GM21515 (cell line): ENCODE data around the gene CSDE1.
A peak's percentile ranks its signal among the peaks of the same experiment; 100 is the strongest.

Source experiments
- ATAC-seq: cut with Tn5 transposase; IDR thresholded peaks from one replicate; pipeline ENCODE4 v1.9.1; 2021; ENCODE audit not compliant: unreplicated experiment

Gene CSDE1

DNA sequence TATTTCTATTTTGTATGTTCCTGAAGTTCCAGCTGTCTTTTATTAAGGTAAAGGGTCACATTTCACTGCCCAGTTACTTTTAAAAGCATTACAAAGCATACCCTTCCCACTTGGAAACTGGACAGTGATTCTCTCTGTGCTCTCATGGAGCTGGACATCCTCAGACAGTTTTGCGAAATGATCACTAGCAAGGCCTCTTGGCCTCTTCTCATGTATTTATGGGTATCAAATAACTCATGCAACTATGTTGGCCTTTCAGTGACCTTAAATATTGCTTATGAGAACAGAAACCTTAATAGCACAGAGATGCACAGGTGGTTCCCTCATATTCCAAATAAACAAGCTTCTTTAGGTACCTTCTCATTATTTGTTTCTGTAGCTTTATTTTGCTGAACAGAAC lies 54.5 kb downstream of the CSDE1 start:
- peak; percentile 57 for ATAC-seq

DNA sequence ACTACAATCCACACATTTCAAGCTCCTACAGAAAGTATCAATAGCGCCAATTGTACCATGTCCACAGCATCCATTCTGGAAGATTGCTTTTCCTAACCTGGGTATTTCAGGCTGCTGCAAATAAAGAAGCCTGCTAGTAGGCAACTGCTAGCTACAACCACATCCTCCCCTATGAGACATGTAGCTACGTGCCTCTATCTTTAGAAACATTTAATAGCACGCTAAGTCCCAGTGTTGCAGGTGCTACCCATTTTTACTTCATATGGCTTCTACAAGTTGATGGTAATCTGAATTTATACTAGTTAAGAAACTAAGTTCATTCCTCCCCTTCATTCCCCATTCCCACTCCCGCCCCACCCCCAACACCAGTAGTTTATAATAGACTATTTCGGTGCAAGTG lies 55.0 kb downstream of the CSDE1 start:
- ATAC-seq = no peak

DNA sequence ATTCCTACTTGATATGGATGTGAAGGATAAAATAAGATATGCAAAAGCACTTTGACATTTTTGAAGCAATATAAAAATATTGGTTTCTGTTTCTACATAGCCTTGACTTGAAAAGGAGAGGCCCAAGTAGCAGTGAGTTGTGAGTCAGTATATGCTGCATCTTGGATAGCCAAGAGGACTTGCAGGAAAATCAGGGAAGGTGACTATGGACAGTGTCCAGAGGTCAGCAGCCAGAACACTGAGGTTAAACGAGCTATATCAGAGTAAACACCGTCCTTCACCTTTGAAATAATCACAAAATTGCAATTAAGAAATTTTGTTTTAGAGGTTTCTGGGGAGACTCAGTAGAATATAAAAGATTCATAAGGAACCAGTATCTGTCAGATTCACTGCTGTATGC lies 55.9 kb downstream of the CSDE1 start:
- no peak for ATAC-seq

DNA sequence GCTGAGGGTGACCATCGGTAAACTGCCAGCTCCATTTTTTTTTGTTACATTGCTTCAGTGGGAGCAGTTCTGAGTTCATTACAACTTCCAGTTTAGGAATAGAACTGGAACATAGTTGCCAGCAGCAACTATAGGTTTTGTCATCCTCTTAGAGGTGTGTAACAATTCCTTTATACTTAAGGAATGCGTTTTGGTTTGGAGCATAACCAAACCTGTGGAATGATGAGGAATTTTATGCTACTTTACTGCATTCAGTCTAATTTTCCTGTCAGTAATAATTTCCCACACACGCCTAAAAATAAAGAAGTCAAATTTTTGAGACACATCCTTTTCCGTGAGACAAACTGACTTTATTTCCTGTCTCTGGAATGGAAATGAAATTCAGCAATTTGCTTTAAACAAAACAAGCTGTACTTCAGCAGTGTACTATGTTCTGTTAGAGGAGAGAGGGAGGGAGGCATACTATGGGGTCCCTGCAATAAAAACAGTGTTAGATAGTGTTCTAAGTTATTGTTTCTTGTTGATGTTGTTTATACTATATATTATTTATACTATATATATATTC lies 57.7 kb downstream of the CSDE1 start:
- no peak for ATAC-seq

DNA sequence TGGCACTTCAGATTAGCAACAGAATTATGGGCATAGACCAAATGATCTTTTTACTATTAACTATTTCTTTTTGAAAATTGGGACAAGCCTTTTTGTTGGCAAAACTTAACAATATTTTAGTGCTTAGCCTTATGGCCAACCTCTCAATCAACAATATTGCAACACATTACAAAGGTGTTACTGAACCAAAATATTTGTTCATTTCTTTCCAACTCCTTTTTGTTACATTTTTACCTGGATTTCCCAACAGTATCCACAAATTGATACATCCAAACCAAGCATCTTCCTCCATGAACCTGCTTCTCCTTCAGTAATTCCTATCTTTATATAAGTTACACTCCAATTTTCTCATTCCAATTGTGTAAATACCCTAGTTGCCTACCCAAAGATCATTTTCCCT lies 61.0 kb downstream of the CSDE1 start:
- no peak for ATAC-seq

DNA sequence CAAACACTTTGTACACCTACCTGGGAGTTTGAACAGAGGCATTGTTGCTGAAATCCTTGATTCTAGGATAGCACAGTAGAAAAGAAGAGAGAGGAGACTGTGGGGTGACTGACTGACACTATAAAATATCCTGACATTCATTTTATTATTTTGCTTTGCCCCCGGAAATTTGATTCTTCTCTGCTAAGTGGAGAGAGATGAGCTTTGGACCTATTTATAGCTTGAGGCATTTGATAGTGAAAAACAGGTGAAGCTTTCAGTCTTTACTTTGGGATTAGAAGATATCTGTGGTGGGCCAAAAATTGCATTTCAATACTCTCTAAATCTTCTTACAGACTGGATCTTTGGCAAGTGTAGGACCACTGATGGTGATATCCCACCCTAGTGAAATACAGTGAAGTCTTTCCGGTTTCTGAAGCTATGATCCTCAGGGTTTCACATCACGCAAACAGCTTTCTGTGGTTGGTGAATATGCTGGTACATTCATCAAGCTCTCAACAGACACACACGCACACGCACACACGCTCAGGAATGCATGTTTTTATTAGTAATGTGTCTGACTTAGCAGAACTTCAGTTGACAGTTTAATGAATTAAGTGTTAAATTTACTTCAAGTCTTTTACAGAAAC lies 62.2 kb downstream of the CSDE1 start, which contains the start of gene AMPD1:
TSS of gene AMPD1 (minus strand) at position 117 of the 629 bp plus-strand sequence. CDS start at position 42, 75 bp downstream.
- ATAC-seq = no peak

DNA sequence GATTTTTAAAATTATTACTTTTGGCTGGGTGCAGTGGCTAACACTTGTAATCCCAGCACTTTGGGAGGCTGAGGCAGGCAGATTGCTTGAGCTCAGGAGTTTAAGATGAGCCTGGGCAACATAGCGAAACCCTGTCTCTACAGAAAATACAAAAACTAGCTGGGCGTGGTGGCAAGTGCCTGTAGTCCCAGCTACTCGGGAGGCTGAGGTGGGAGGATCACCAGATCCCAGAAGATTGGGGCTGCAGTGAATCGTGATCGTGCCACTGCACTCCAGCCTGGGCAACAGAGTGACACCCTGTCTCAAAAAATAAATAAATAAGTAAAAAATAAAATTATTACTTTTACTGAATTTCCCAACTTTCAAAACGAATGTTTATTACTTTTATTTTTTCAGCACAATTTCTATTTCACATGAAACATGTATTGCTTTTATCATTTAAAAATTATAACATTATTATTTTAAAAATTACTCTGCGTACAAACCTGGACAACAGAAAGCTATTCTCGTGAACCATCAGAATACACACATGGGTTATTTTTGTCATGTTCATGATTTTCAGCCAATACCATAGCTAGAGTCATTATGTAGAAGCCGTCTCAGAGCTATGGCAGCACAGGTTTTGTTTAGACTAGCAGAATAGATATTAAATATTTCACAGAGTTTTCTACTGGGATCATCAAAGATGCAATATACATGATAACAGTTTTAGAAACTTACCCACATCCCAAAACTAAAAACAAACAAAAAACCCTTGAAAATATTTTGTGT lies 63.1 kb downstream of the CSDE1 start:
- ATAC-seq = no peak

DNA sequence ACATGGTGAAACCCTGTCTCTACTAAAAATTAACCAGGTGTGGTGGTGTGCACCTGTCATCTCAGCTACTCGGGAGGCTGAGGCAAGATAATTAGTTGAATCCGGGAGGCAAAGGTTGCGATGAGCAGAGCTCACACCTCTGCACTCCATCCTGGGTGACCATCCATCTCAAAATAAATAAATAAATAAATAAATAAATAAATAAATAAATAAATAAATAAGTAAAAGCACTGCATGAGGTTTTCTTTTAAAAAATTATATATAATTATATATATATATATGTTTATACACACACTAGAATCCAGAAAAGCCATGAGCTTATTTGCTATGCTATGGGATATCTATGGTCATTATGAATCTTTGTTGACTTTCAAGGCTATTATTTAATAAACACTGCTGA lies 64.8 kb downstream of the CSDE1 start:
- ATAC-seq = no peak

DNA sequence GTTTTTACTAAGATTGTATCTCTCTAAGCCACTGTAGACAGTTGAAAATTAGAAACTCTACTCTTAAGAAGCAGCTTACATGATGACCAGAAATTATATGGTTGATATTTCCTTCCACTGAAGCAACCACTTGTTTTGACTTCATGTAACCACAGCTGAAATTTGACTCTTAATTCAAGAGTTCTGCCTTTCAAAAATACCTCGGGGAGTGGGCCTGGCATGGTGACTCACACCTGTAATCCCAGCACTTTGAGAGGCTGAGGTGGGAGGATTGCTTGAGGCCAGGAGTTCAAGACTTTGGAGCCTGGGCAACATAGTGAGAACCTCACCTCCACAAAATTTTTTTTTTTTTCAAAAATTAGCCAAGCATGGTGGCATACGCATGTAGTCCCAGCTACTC lies 66.7 kb downstream of the CSDE1 start:
- ATAC-seq = no peak

DNA sequence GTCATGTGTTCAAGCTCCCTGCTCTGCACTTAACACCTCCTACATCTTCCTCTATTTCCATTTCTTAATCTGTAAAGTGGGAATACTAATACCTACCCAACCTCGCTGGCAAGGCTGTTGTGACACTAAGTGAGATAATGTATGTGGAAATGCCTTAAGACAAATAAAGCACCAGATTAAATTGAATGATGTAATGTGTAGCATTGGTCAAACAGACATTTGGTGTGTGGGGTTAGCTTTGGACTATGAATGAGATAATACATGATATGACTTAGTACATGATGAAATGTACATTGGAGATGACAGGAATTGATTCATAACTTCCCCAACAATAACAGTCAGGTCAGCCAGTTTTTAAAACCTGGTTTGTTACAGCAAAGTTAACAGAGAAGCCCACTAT lies 67.6 kb downstream of the CSDE1 start:
- ATAC-seq = no peak

DNA sequence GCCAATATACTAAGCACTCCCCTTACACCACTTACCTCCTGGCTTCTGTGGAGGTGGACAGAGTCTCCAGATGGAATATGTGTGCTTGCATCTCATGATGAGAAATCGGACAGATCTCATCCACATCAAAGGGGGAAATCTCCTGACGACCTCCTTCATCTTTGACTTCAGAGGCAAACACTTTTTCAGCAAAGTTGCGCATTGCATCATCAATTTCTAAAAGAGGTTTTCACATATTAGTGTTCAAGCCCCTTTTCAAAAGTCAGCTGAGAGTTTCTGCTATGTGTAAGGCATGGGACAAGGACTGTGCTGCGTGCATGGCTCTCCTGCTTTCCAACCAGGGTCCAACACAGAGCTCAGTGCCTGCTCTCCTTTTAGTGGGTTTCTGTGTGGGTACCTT lies 69.3 kb downstream of the CSDE1 start:
- no peak for ATAC-seq

DNA sequence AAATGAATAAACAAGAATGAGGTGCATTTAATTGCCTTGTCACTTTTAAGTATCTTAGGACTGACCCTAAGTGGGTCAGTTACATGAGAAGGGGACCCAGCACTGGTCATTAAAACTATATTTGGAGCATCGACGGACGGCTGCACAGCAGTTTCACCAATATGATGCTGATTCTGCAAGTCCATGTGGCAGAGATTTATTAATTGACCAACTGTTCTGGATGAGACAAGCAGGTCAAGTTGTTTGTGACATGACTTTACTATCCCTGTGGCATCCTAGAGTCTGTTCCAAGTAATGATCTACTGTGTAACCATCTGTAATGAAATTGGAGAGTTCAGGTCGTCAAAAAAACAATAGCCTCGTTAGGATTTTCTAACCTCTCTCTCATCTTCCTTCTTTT lies 71.9 kb downstream of the CSDE1 start:
- ATAC-seq = no peak

DNA sequence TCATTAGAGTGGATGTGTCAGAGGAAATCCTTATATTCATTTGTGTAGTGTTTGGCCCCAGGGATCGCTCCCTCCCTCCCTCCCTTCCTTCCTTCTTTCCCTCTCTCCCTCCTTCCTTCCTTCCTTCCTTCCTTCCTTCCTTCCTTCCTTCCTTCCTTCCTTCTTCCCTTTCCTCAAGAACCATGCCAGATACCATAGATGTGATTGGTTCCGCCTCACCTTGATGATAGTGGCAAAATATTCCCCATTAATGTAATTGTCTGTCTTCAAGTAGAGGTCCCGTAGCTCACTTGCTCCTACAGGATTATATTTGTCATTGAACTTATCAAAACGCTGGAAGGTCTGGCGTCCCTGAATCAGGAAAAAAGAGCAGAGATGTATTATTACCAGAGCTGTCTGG lies 80.1 kb downstream of the CSDE1 start:
- no peak for ATAC-seq

DNA sequence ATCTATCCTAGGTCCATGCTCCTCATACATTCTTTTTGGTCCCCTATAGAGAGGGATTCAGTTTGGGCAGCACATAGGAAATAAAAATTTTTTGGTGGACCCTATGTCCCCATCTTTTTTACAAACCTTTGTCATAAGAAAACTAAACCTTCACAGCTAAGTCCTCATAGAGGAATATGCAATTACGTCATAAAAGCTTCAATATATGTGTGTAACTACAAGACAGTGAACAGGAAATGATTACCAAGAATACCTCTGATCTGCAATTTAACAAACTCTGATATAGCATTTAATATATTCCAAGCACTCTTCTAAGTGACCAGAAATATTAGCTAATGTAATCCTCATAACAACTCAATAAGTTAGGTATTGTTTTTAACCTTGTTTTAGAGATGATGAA lies 81.7 kb downstream of the CSDE1 start:
- no peak for ATAC-seq

DNA sequence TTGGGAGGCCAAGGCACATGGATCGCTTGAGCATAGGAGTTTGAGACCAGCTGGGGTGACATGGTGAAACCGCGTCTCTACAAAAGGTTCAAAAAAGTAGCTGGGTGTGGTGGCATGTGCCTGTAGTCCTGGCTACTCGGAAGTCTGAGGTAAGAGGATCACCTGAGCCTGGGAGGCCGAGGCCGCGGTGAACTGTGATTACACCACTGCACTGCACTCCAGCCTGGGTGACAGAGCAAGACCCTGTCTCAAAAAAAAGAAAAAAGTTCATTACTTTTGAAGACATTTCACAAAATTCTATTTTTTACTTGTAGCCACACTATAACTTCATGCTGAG lies 85.9 kb downstream of the CSDE1 start:
- ATAC-seq = no peak

DNA sequence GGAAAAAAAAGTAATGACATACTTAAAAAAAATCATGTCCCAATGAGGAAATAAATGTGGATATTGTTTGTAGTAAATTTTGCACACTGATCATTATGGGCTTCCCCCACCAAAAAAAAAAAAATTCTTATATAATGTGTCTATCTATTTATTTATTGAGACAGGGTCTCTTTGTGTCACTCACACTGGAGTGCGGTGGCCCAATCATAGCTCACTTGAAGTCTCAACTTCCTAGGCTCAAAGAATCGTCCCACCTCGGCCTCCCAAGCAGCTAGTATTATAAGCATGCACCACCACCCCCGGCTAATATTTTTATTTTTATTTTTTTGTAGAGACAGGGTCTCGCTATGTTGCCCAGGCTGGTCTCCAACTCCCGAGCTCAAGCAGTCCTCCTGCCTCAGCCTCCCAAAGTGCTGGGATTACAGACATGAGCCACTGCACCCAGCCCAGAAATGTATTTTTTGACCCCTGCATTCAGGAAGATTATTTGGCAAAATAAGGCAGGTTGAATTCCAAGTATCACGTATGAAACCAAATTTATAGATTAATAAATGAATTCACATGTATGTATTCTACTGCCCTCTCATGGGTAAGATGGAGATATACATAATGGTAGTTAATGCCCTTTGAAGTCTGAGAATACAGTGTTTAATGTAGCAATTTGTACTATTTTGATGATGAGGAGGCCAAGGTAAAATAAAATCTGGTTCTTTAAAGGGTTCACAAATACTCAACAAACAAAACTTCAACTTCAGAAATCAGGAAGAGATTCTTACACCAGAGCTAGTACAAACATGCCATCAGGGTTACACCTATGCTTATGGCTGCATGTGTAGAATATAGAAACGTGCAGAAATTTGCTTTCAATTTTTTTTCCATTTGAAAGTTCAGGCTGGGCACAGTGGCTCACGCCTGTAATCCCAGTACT lies 86.5 kb downstream of the CSDE1 start:
- no peak for ATAC-seq

DNA sequence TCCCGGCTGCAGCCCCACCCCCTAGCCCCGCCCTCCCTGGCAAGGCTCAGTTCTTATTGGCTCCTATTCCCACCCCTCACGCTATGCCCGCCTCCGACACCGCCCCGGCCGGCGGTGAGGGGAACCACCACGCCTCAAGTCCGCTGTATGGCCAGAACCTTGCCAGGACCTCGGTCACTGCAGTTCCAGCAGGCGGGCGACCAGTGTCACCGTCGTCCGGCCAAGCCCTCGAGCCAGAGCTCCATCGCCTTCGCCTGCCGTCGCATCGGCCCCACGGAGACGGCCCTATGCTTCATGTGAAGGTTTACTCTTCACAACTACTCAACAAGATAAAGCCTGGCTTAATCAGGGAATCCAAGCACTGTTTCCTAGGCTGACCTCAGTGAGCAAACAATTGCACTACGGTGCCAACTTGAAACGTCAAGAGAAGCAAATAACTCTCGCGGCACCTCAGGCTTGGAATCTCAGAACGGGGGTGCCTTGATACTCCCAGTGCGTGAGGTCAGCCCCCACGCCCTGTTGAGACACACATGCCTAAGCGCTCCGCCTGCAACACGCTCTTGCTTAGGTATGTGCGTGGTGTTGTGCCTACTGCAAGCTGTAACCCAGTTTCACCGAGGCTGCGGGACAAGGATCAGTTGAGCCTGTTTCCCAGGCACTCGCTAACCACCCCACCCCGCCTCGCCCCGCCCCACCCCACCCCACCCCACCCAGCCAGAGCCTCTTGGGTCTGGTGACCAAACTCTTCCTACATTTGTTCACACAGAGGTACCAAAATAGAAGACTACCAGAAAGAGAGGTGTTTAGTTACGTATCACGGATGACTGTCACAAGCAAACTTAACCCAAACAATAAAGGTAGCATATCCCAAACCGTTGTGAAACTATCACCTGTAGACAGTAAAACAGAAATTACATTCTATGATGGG lies 87.4 kb downstream of the CSDE1 start:
- ATAC-seq = peak; percentile 98

DNA sequence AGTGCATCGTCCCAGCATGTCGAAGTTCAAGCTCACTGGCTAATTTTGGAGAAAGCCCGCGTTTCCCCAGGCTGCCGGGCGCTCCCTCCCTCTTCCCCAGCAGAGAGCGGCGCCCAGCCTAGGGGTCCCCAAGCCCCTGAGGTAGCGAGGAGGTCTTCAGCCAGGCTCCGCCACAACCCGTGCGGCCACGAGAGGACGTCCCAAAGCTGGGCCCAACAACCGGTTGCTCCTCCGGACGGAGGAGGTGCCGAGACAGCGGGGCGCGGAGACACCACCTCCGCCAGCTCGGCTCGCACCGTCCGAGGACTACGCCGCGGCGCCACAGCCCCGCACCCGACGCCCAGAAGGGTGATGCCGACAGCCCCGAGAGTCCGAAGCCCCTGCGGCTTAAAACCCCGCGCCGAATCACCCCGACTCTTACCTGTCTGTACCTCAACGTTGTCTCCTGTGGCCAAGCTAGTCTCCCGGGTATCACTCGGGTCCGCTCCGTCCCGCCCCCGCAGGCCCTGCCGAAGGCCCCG lies 88.2 kb downstream of the CSDE1 start, which contains the start of gene DENND2C:
TSS of gene DENND2C (minus strand) at position 488 of the 521 bp plus-strand sequence. CDS start 44,065 bp downstream, outside the sequence.
- ATAC-seq = peak; percentile 62

DNA sequence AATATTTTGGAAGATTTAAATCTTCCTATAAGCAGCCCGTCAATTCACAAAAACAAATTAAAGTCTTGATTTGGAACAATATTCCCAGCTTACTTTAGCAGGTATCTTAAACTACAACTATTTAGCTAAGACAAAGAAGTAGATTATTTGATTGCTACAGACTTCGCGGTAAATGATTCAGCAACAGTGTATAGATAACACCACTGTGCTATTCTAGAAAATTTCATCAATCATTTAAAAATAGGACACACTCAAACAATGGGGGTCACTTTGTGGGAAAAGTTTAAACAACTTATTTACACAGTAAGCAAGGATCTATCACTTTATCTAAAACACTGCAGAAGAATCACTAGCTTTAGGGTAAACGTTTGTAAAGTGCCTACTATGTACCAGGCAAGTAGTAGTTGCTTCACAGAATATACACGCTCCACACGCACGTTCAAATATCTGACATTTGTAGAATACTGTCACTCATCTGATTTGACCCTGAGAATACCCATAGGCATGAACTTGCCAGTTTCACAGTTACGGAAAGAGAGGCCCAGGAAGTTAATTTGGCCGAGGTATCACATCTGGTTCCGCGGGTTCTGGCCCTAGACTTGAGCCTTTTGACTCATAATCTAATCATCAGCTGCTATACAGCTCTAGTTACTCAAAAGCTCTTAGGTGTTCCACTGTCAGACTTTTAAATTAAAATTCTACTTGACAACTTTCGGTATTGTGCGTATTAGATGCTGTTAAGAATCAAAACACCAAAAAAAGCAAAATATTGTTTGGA lies 88.8 kb downstream of the CSDE1 start:
- no peak for ATAC-seq
